SK-MEL-5 (cell line): ENCODE measurements around the gene C1orf141. TPM values are rescaled to one million over a fixed set of nuclear protein-coding genes. Genes with fewer than 3 reads are reported as not detected.
A peak's percentile ranks its signal among the peaks of the same experiment; 100 is the strongest.

Experiments
- DNase-seq: peaks from one replicate; pipeline ENCODE4 v3.0.0-alpha.2; 2016; ENCODE audit warnings: low read depth, low spot score
- in situ Hi-C: cut with HindIII; loops from 2 replicates; pipeline ENCODE4 v1.10.0; 2016; ENCODE audit warnings: low sequenced_read_pairs, high pct_unique_total_duplicates, low pct_unique_long_range_greater_than_20kb
- polyA plus RNA-seq, 2 experiments: library from polyadenylated mRNA; depleted of rRNA; stranded (reverse); fragments of >200 nt; gene quantifications; 2 replicates each; pipeline ENCODE4 v1.2.3, GENCODE V29; 2015
- total RNA-seq: library from RNA; depleted of rRNA; stranded (reverse); fragments of >200 nt; shearing (Covaris generic); gene quantifications from 2 replicates; pipeline ENCODE4 v1.2.3, GENCODE V29; 2014; rRNA removed

C1orf141 gene
- not detected in 2 replicates for total RNA-seq
- not detected in 2 replicates for polyA plus RNA-seq (2015; cell fraction: cytosol; rRNA removed)
- not detected in 2 replicates for polyA plus RNA-seq (2015; cell fraction: nucleus; rRNA removed)

GRCh38 chr1:67134695-67135094, at the start of gene C1orf141:
C1orf141 (minus strand) TSS chr1:67134970; CDS start chr1:67127240, 7,730 bp downstream.
- DNase-seq: no peak
- in situ Hi-C loops: no loop called here

GRCh38 chr1:67175530-67176087, 40.8 kb upstream of the C1orf141 start:
- in situ Hi-C loops: no loop called here
- DNase-seq: no peak

- in situ Hi-C loops: no loop called here
These were observed 40.0 kb upstream of the C1orf141 start for GRCh38 chr1:67174716-67175284.

GRCh38 chr1:67173988-67174387, 39.2 kb upstream of the C1orf141 start:
- in situ Hi-C loops: no loop called here
- no peak for DNase-seq

More at GRCh38 chr1:67174716-67175284, 40.0 kb upstream of the C1orf141 start:
- DNase-seq: no peak

- DNase-seq: peak; percentile 27
- in situ Hi-C loops: no loop called here
These were observed 37.2 kb upstream of the C1orf141 start for GRCh38 chr1:67171978-67172377.

- in situ Hi-C loops: no loop called here
- DNase-seq: no peak
These were observed 36.8 kb upstream of the C1orf141 start for GRCh38 chr1:67171574-67171955.

GRCh38 chr1:67170751-67171573, 36.2 kb upstream of the C1orf141 start:
- in situ Hi-C loops: no loop called here
- DNase-seq: peak; percentile 70

GRCh38 chr1:67169932-67170331, 35.2 kb upstream of the C1orf141 start:
- in situ Hi-C loops: no loop called here
- DNase-seq: no peak

- DNase-seq: no peak
- in situ Hi-C loops: no loop called here
These were observed 34.7 kb upstream of the C1orf141 start for GRCh38 chr1:67169496-67169895.

GRCh38 chr1:67166196-67166595, 31.4 kb upstream of the C1orf141 start, which contains the start of gene IL23R:
IL23R (plus strand) TSS chr1:67166454; CDS start chr1:67168121, 1,667 bp downstream.
- in situ Hi-C loops: no loop called here
- no peak for DNase-seq

GRCh38 chr1:67165468-67166041, 30.8 kb upstream of the C1orf141 start:
- DNase-seq: no peak
- in situ Hi-C loops: no loop called here

- in situ Hi-C loops: no loop called here
- no peak for DNase-seq
These were observed 28.2 kb upstream of the C1orf141 start for GRCh38 chr1:67162954-67163353.

- DNase-seq: no peak
- in situ Hi-C loops: no loop called here
These were observed 24.5 kb upstream of the C1orf141 start for GRCh38 chr1:67159233-67159632.

- in situ Hi-C loops: no loop called here
- DNase-seq: no peak
These were observed 23.6 kb upstream of the C1orf141 start for GRCh38 chr1:67158401-67158800.

- DNase-seq: no peak
- in situ Hi-C loops: no loop called here
These were observed 16.2 kb upstream of the C1orf141 start for GRCh38 chr1:67150931-67151330.

GRCh38 chr1:67149179-67149770, 14.5 kb upstream of the C1orf141 start:
- in situ Hi-C loops: no loop called here
- DNase-seq: peak; percentile 84

GRCh38 chr1:67148516-67149178, 13.9 kb upstream of the C1orf141 start:
- no peak for DNase-seq
- in situ Hi-C loops: no loop called here
